Caco-2 (cell line): Measurements from ENCODE around the gene PHGDH. TPM values are rescaled to one million over a fixed set of nuclear protein-coding genes. Genes with fewer than 3 reads are reported as not detected.

Experiments used
- BruUV-seq: library from RNA; stranded (reverse); fragments of 400-500 nt; replicated peaks from 2 replicates; lab custom pipeline; 2021; lab: Mats Ljungman, UMichigan
- CTCF ChIA-PET: fragments of 300-600 bp; sonication (Branson Sonifier 250); formaldehyde crosslinking; loops from one replicate; lab custom pipeline; 2022; ENCODE audit warnings: antibody characterized with exemption; lab: Charles Lee
- POLR2A ChIA-PET: fragments of 300-600 bp; sonication (Branson Sonifier 250); formaldehyde crosslinking; loops from one replicate; lab custom pipeline; 2022; ENCODE audit warnings: antibody characterized with exemption; lab: Charles Lee
- DNase-seq, 2 experiments: peaks; one replicate each; pipeline versions ENCODE4 v3.0.0 to v3.0.0-alpha.2; 2020 to 2022
- H3K27me3 ChIP-seq: replicated peaks from 2 replicates; pipeline ENCODE4 v1.6.0; 2011; ENCODE audit warnings: low read length; ENCODE audit not compliant: control insufficient read depth, insufficient read depth
- H3K36me3 ChIP-seq: 2 replicates; pipeline ENCODE4 v1.5.1; 2011; ENCODE audit warnings: low read length; ENCODE audit not compliant: control insufficient read depth, insufficient read depth
- H3K4me1 ChIP-seq: fragments of 250-450 bp; sonication (Bioruptor Pico); 2 replicates; pipeline ENCODE4 v1.5.1; 2020; ENCODE audit warnings: mild to moderate bottlenecking
- H3K4me3 ChIP-seq: 2 replicates; pipeline ENCODE4 v1.5.1; 2011; ENCODE audit warnings: low read depth, mild to moderate bottlenecking, control low read depth, low read length
- H3K9me3 ChIP-seq: fragments of 250-450 bp; sonication (Bioruptor Pico); 2 replicates; pipeline ENCODE4 v1.5.1; 2020; ENCODE audit warnings: mild to moderate bottlenecking, moderate library complexity
- H3K27ac Mint-ChIP-seq: one replicate; pipeline ENCODE4 v1.8.0; 2022; ENCODE audit warnings: mixed read lengths; ENCODE audit not compliant: unreplicated experiment
- H3K27me3 Mint-ChIP-seq: one replicate; pipeline ENCODE4 v1.8.0; 2022; ENCODE audit warnings: mixed read lengths; ENCODE audit not compliant: insufficient read depth, unreplicated experiment
- H3K36me3 Mint-ChIP-seq: one replicate; pipeline ENCODE4 v1.8.0; 2022; ENCODE audit warnings: mild to moderate bottlenecking, mixed read lengths; ENCODE audit not compliant: insufficient read depth, unreplicated experiment
- H3K4me1 Mint-ChIP-seq: one replicate; pipeline ENCODE4 v1.8.0; 2022; ENCODE audit warnings: low read depth, mixed read lengths; ENCODE audit not compliant: unreplicated experiment
- H3K4me3 Mint-ChIP-seq: one replicate; pipeline ENCODE4 v1.8.0; 2022; ENCODE audit warnings: mild to moderate bottlenecking, moderate library complexity, mixed read lengths; ENCODE audit not compliant: unreplicated experiment
- H3K9me3 Mint-ChIP-seq: one replicate; pipeline ENCODE4 v1.8.0; 2022; ENCODE audit warnings: mixed read lengths; ENCODE audit not compliant: unreplicated experiment
- CTCF ChIP-seq, 2 experiments: fragments of 200-600 bp in 1 of 2; IDR thresholded peaks; 1 replicate in 1 of 2; 2 replicates in 1 of 2; pipeline versions ENCODE4 v1.5.1 to v1.8.0; 2011 to 2022; ENCODE audit warnings: antibody characterized with exemption in 1 of 2, control low read depth in 1 of 2, inconsistent platforms in 1 of 2, low read depth in 1 of 2, low read length in 1 of 2, mild to moderate bottlenecking in 1 of 2, moderate library complexity in 1 of 2; ENCODE audit not compliant: insufficient read depth in 1 of 2, severe bottlenecking in 1 of 2, unreplicated experiment in 1 of 2
- intact Hi-C: fragments of 100-400 bp; cut with micrococcal nuclease; formaldehyde crosslinking; loops from one replicate; pipeline ENCODE4 v1.10.0; 2022; ENCODE audit not compliant: unreplicated experiment
- total RNA-seq: library from RNA; stranded (reverse); gene quantifications from 2 replicates; pipeline ENCODE4 v1.2.3, GENCODE V29; 2022

The PHGDH gene
- total RNA-seq, 1 experiment from 2014 or later = 410 TPM

GRCh38 chr1:119718409-119718808 lies 6.7 kb downstream of the PHGDH start:
- H3K4me1 ChIP-seq = peaks cover 32% of the 10 kb centered on the region
- TF ChIP-seq CTCF (IDR thresholded peaks at IDR 0.05; ENCODE audit: insufficient read depth in 1 of 2, low read depth in 1 of 2, low read length in 1 of 2, severe bottlenecking in 1 of 2, unreplicated experiment in 1 of 2) = no peak
- no peaks in the 10 kb centered on the region for H3K27me3 Mint-ChIP-seq
- no peaks in the 10 kb centered on the region for H3K27me3 ChIP-seq
- peaks cover 2% of the 10 kb centered on the region; the same call in 1 of the 2 replicates for H3K36me3 ChIP-seq
- ChIA-PET CTCF (no interaction called here), POLR2A (no interaction called here)
- no peak for DNase-seq
- no peaks in the 10 kb centered on the region for H3K9me3 Mint-ChIP-seq
- no peak overlapping the region for H3K27ac Mint-ChIP-seq
- peaks cover 71% of the 10 kb centered on the region for H3K36me3 Mint-ChIP-seq
- intact Hi-C loops = no loop called here
- peaks cover 34% of the 10 kb centered on the region for H3K4me1 Mint-ChIP-seq
- no TSS peak for BruUV-seq
- H3K4me3 Mint-ChIP-seq = no peak overlapping the region
- H3K4me3 ChIP-seq = no peak overlapping the region
- H3K9me3 ChIP-seq = no peaks in the 10 kb centered on the region

- peaks cover 30% of the 10 kb centered on the region for H3K4me1 ChIP-seq
- ChIA-PET CTCF (no interaction called here), POLR2A (no interaction called here)
- H3K36me3 ChIP-seq = peaks cover 2% of the 10 kb centered on the region; the same call in 1 of the 2 replicates
- no peak for TF ChIP-seq CTCF (IDR thresholded peaks at IDR 0.05; ENCODE audit: insufficient read depth in 1 of 2, low read depth in 1 of 2, low read length in 1 of 2, severe bottlenecking in 1 of 2, unreplicated experiment in 1 of 2)
- no peaks in the 10 kb centered on the region for H3K9me3 ChIP-seq
- Mint-ChIP-seq H3K4me3 (no peak overlapping the region), H3K4me1 (peaks cover 34% of the 10 kb centered on the region), H3K36me3 (peaks cover 71% of the 10 kb centered on the region), H3K27ac (no peak overlapping the region), H3K9me3 (no peaks in the 10 kb centered on the region), H3K27me3 (no peaks in the 10 kb centered on the region)
- H3K27me3 ChIP-seq = no peaks in the 10 kb centered on the region
- intact Hi-C loops = no loop called here
- DNase-seq = no peak
- no peak overlapping the region for H3K4me3 ChIP-seq
- no TSS peak for BruUV-seq
Observed at GRCh38 chr1:119718972-119719371, 7.2 kb downstream of the PHGDH start.

- Mint-ChIP-seq H3K4me3 (no peak overlapping the region), H3K4me1 (peaks cover 27% of the 10 kb centered on the region), H3K9me3 (no peaks in the 10 kb centered on the region), H3K36me3 (peaks cover 75% of the 10 kb centered on the region), H3K27ac (no peak overlapping the region), H3K27me3 (no peaks in the 10 kb centered on the region)
- H3K27me3 ChIP-seq = no peaks in the 10 kb centered on the region
- no peak for TF ChIP-seq CTCF (IDR thresholded peaks at IDR 0.05; ENCODE audit: insufficient read depth in 1 of 2, low read depth in 1 of 2, low read length in 1 of 2, severe bottlenecking in 1 of 2, unreplicated experiment in 1 of 2)
- POLR2A ChIA-PET = no interaction called here
- intact Hi-C loops = no loop called here
- no TSS peak for BruUV-seq
- H3K4me1 ChIP-seq = peaks cover 14% of the 10 kb centered on the region
- no peaks in the 10 kb centered on the region for H3K9me3 ChIP-seq
- H3K36me3 ChIP-seq = peaks cover 2% of the 10 kb centered on the region; the same call in 1 of the 2 replicates
- no peak overlapping the region for H3K4me3 ChIP-seq
- DNase-seq = no peak
- CTCF ChIA-PET = no interaction called here
Observed at GRCh38 chr1:119720866-119721440, 9.2 kb downstream of the PHGDH start.
